WTC11 (cell line): ENCODE data around the gene CDCA7. TPM values are rescaled to one million over a fixed set of nuclear protein-coding genes. Genes with fewer than 3 reads are reported as not detected.

ENCODE experiments used
- ATAC-seq: fragments of 200-7000 bp; cut with Tn5 transposase; 2 replicates; pipeline ENCODE4 v1.10.0; 2021; ENCODE audit warnings: mild to moderate bottlenecking, moderate library complexity
- CTCF ChIA-PET: fragments of 300-600 bp; sonication (Branson Sonifier 250); formaldehyde crosslinking; loops from one replicate; lab custom pipeline; 2021; ENCODE audit warnings: antibody characterized with exemption; lab: Charles Lee
- POLR2A ChIA-PET: fragments of 350-600 bp; sonication (Branson Sonifier 250); formaldehyde crosslinking; loops from one replicate; lab custom pipeline; 2021; ENCODE audit warnings: antibody characterized with exemption; lab: Charles Lee
- DNase-seq: peaks from one replicate; pipeline ENCODE4 v3.0.0; 2021; ENCODE audit warnings: low spot score
- H3K27ac Mint-ChIP-seq: 2 replicates; pipeline ENCODE4 v1.8.0; 2021; ENCODE audit warnings: mixed read lengths
- H3K27me3 Mint-ChIP-seq: 2 replicates; pipeline ENCODE4 v1.8.0; 2021; ENCODE audit warnings: low read depth, mild to moderate bottlenecking, moderate library complexity, mixed read lengths
- H3K36me3 Mint-ChIP-seq: 2 replicates; pipeline ENCODE4 v1.8.0; 2021; ENCODE audit warnings: mixed read lengths
- H3K4me1 Mint-ChIP-seq: 2 replicates; pipeline ENCODE4 v1.8.0; 2022; ENCODE audit warnings: mixed read lengths
- H3K4me3 Mint-ChIP-seq: 2 replicates; pipeline ENCODE4 v1.8.0; 2021; ENCODE audit warnings: mild to moderate bottlenecking, moderate library complexity, mixed read lengths
- H3K9me3 Mint-ChIP-seq: 2 replicates; pipeline ENCODE4 v1.8.0; 2021; ENCODE audit warnings: mixed read lengths
- CBFB ChIP-seq: sonication (generic); formaldehyde crosslinking; IDR thresholded peaks from 2 replicates; pipeline ENCODE4 v1.8.1; 2022; ENCODE audit warnings: mild to moderate bottlenecking, low read depth, missing genetic modification reagents
- ESRRA ChIP-seq: sonication (generic); formaldehyde crosslinking; IDR thresholded peaks from 2 replicates; pipeline ENCODE4 v1.8.1; 2022; ENCODE audit warnings: mild to moderate bottlenecking, missing genetic modification reagents, borderline replicate concordance
- FOXJ3 ChIP-seq: sonication (generic); formaldehyde crosslinking; IDR thresholded peaks from 2 replicates; pipeline ENCODE4 v1.9.0; 2021; ENCODE audit warnings: missing genetic modification reagents, mild to moderate bottlenecking, borderline replicate concordance
- FOXK1 ChIP-seq: sonication (generic); formaldehyde crosslinking; IDR thresholded peaks from 2 replicates; pipeline ENCODE4 v1.8.0; 2022; ENCODE audit warnings: mild to moderate bottlenecking, moderate library complexity, missing genetic modification reagents
- GTF2I ChIP-seq: fragments of 250-450 bp; sonication (Bioruptor Pico); conservative IDR thresholded peaks from 2 replicates; pipeline ENCODE4 v1.4.0; 2021; ENCODE audit warnings: mild to moderate bottlenecking
- HMGA2 ChIP-seq: fragments of 250-450 bp; sonication (Bioruptor Pico); IDR thresholded peaks from 2 replicates; pipeline ENCODE4 v1.4.0; 2021; ENCODE audit warnings: mild to moderate bottlenecking, moderate library complexity
- KAT7 ChIP-seq: sonication (generic); formaldehyde crosslinking; IDR thresholded peaks from 2 replicates; pipeline ENCODE4 v1.8.1; 2023; ENCODE audit warnings: missing genetic modification reagents, mild to moderate bottlenecking, borderline replicate concordance
- MXD4 ChIP-seq: fragments of 250-450 bp; sonication (Bioruptor Pico); IDR thresholded peaks from 2 replicates; pipeline ENCODE4 v1.8.0; 2021; ENCODE audit warnings: mild to moderate bottlenecking, moderate library complexity, borderline replicate concordance
- MYBL2 ChIP-seq: sonication (generic); formaldehyde crosslinking; IDR thresholded peaks from 2 replicates; pipeline ENCODE4 v1.8.1; 2023; ENCODE audit warnings: mild to moderate bottlenecking, moderate library complexity, missing genetic modification reagents
- NFE2L1 ChIP-seq: sonication (generic); formaldehyde crosslinking; IDR thresholded peaks from 2 replicates; pipeline ENCODE4 v1.8.1; 2023; ENCODE audit warnings: missing genetic modification reagents
- NFYB ChIP-seq: sonication (generic); formaldehyde crosslinking; conservative IDR thresholded peaks from 2 replicates; pipeline ENCODE4 v1.8.0; 2022; ENCODE audit warnings: low read depth, missing genetic modification reagents
- NR1H2 ChIP-seq: sonication (generic); formaldehyde crosslinking; IDR thresholded peaks from 2 replicates; pipeline ENCODE4 v1.9.0; 2021; ENCODE audit warnings: mild to moderate bottlenecking, moderate library complexity, missing genetic modification reagents
- RORB ChIP-seq: fragments of 250-450 bp; sonication (Bioruptor Pico); IDR thresholded peaks from 2 replicates; pipeline ENCODE4 v1.9.0; 2021; ENCODE audit warnings: mild to moderate bottlenecking
- SMAD3 ChIP-seq: sonication (generic); formaldehyde crosslinking; IDR thresholded peaks from 2 replicates; pipeline ENCODE4 v1.8.0; 2022; ENCODE audit warnings: missing genetic modification reagents, mild to moderate bottlenecking, borderline replicate concordance
- SP1 ChIP-seq: sonication (generic); formaldehyde crosslinking; conservative IDR thresholded peaks from 2 replicates; pipeline ENCODE4 v1.8.1; 2022; ENCODE audit warnings: missing genetic modification reagents
- TCF7 ChIP-seq: sonication (generic); formaldehyde crosslinking; IDR thresholded peaks from 2 replicates; pipeline ENCODE4 v1.8.0; 2022; ENCODE audit warnings: mild to moderate bottlenecking, low read depth, missing genetic modification reagents, moderate library complexity
- TEAD1 ChIP-seq: sonication (generic); formaldehyde crosslinking; IDR thresholded peaks from 2 replicates; pipeline ENCODE4 v1.8.0; 2022; ENCODE audit warnings: mild to moderate bottlenecking, missing genetic modification reagents
- ZBTB21 ChIP-seq: sonication (generic); formaldehyde crosslinking; IDR thresholded peaks from 2 replicates; pipeline ENCODE4 v1.8.1; 2023; ENCODE audit warnings: mild to moderate bottlenecking, missing genetic modification reagents, borderline replicate concordance
- ZNF121 ChIP-seq: sonication (generic); formaldehyde crosslinking; IDR thresholded peaks from 2 replicates; pipeline ENCODE4 v1.8.0; 2023; ENCODE audit warnings: missing genetic modification reagents
- ZNF138 ChIP-seq: sonication (generic); formaldehyde crosslinking; conservative IDR thresholded peaks from 2 replicates; pipeline ENCODE4 v1.8.1; 2022; ENCODE audit warnings: mild to moderate bottlenecking, moderate library complexity, missing genetic modification reagents
- ZNF219 ChIP-seq: sonication (generic); formaldehyde crosslinking; IDR thresholded peaks from 2 replicates; pipeline ENCODE4 v1.8.0; 2023; ENCODE audit warnings: missing genetic modification reagents, mild to moderate bottlenecking, borderline replicate concordance
- ZNF396 ChIP-seq: fragments of 250-450 bp; sonication (Bioruptor Pico); IDR thresholded peaks from 2 replicates; pipeline ENCODE4 v1.8.0; 2021; ENCODE audit warnings: mild to moderate bottlenecking, moderate library complexity, borderline replicate concordance
- total RNA-seq: library from RNA; stranded (reverse); gene quantifications from 3 replicates; pipeline ENCODE4 v1.2.3, GENCODE V29; 2021
- TF ChIP-seq, protein P1 (sequence below): fragments of 250-450 bp; sonication (Bioruptor Pico); IDR thresholded peaks from 2 replicates; pipeline ENCODE4 v2.1.2; 2022; ENCODE audit warnings: mild to moderate bottlenecking, moderate library complexity
- TF ChIP-seq, protein P2 (sequence below): fragments of 250-450 bp; sonication (Bioruptor Pico); IDR thresholded peaks from 2 replicates; pipeline ENCODE4 v1.9.0; 2021; ENCODE audit warnings: mild to moderate bottlenecking
- TF ChIP-seq, protein P3 (sequence below): sonication (generic); formaldehyde crosslinking; IDR thresholded peaks from 2 replicates; pipeline ENCODE4 v1.8.0; 2022; ENCODE audit warnings: mild to moderate bottlenecking, missing genetic modification reagents
- TF ChIP-seq, protein P4 (sequence below): fragments of 250-450 bp; sonication (Bioruptor Pico); IDR thresholded peaks from 2 replicates; pipeline ENCODE4 v1.9.0; 2021; ENCODE audit warnings: mild to moderate bottlenecking
- TF ChIP-seq, protein P5 (sequence below): sonication (generic); formaldehyde crosslinking; IDR thresholded peaks from 2 replicates; pipeline ENCODE4 v1.8.1; 2023; ENCODE audit warnings: mild to moderate bottlenecking, missing genetic modification reagents
- TF ChIP-seq, protein P6 (sequence below): sonication (generic); formaldehyde crosslinking; IDR thresholded peaks from 2 replicates; pipeline ENCODE4 v1.8.0; 2022; ENCODE audit warnings: mild to moderate bottlenecking, missing genetic modification reagents

CDCA7 gene
- total RNA-seq, 1 experiment from 2014 or later, result 79.7 TPM

DNA sequence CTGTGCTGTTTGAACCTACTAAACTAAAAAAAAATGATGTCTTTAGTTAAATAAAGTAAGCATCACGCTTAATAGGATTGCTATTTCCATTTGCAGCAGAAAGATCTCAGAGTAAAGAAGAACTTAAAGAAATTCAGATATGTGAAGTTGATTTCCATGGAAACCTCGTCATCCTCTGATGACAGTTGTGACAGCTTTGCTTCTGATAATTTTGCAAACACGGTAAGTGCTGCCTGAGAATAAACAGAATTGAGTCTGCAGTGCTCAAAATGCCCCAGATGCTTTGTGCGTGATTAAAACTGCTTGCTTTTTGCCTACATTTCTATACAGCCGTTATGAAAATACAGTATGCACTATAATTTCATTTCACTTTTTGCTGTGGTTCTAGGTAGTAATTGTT, 3.9 kb downstream of the CDCA7 start:
- TF ChIP-seq, protein P1, sequence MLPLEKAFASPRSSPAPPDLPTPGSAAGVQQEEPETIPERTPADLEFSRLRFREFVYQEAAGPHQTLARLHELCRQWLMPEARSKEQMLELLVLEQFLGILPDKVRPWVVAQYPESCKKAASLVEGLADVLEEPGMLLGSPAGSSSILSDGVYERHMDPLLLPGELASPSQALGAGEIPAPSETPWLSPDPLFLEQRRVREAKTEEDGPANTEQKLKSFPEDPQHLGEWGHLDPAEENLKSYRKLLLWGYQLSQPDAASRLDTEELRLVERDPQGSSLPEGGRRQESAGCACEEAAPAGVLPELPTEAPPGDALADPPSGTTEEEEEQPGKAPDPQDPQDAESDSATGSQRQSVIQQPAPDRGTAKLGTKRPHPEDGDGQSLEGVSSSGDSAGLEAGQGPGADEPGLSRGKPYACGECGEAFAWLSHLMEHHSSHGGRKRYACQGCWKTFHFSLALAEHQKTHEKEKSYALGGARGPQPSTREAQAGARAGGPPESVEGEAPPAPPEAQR, result no peak
- TF ChIP-seq HMGA2 (no peak), NFYB (CRISPR knock-in tag) (no peak), MYBL2 (CRISPR knock-in tag) (no peak), NFE2L1 (CRISPR knock-in tag) (no peak), KAT7 (CRISPR knock-in tag) (no peak), SP1 (CRISPR knock-in tag) (no peak), NR1H2 (CRISPR knock-in tag) (no peak), RORB (CRISPR knock-in tag) (no peak), ZNF138 (CRISPR knock-in tag) (no peak), CBFB (CRISPR knock-in tag) (no peak), ZNF121 (no peak), TEAD1 (no peak), ZBTB21 (no peak), FOXJ3 (CRISPR knock-in tag) (no peak), GTF2I (CRISPR knock-in tag) (no peak), ESRRA (CRISPR knock-in tag) (no peak)
- TF ChIP-seq, protein P2, sequence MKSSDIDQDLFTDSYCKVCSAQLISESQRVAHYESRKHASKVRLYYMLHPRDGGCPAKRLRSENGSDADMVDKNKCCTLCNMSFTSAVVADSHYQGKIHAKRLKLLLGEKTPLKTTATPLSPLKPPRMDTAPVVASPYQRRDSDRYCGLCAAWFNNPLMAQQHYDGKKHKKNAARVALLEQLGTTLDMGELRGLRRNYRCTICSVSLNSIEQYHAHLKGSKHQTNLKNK (CRISPR knock-in tag), result no peak
- TF ChIP-seq, protein P3, sequence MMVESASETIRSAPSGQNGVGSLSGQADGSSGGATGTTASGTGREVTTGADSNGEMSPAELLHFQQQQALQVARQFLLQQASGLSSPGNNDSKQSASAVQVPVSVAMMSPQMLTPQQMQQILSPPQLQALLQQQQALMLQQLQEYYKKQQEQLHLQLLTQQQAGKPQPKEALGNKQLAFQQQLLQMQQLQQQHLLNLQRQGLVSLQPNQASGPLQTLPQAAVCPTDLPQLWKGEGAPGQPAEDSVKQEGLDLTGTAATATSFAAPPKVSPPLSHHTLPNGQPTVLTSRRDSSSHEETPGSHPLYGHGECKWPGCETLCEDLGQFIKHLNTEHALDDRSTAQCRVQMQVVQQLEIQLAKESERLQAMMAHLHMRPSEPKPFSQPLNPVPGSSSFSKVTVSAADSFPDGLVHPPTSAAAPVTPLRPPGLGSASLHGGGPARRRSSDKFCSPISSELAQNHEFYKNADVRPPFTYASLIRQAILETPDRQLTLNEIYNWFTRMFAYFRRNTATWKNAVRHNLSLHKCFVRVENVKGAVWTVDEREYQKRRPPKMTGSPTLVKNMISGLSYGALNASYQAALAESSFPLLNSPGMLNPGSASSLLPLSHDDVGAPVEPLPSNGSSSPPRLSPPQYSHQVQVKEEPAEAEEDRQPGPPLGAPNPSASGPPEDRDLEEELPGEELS (CRISPR knock-in tag), result no peak
- TF ChIP-seq, all 79 proteins: peak for 0
- no peak for ATAC-seq
- ChIA-PET POLR2A (no interaction called here), CTCF (interaction anchor here (1.1 kb wide), 1 partner anchor 39 kb away, joined by 3 read pairs; no protein-coding TSS in a partner anchor)
- H3K9me3 Mint-ChIP-seq, result no peaks in the 10 kb centered on the region
- H3K36me3 Mint-ChIP-seq, result peaks cover 43% of the 10 kb centered on the region
- H3K4me1 Mint-ChIP-seq, result peaks cover 34% of the 10 kb centered on the region
- no peak for DNase-seq
- no peak overlapping the region for H3K27ac Mint-ChIP-seq
- no peaks in the 10 kb centered on the region for H3K27me3 Mint-ChIP-seq
- no peak overlapping the region for H3K4me3 Mint-ChIP-seq

DNA sequence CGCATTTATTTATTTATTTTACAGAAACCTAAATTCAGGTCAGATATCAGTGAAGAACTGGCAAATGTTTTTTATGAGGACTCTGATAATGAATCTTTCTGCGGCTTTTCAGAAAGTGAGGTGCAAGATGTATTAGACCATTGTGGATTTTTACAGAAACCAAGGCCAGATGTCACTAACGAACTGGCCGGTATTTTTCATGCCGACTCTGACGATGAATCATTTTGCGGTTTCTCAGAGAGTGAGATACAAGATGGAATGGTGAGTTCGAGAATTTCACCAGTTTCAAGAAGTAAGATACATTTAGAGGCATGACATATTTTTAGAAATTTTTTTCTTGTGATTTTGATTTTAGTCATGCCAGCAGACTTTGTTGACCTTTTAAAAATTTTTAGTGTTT, 4.6 kb downstream of the CDCA7 start:
- CTCF ChIA-PET, result no interaction called here
- ATAC-seq, result no peak
- Mint-ChIP-seq H3K9me3 (no peaks in the 10 kb centered on the region), H3K36me3 (peaks cover 49% of the 10 kb centered on the region), H3K27ac (no peak overlapping the region), H3K4me1 (peaks cover 28% of the 10 kb centered on the region), H3K27me3 (no peaks in the 10 kb centered on the region), H3K4me3 (no peak overlapping the region)
- no peak for DNase-seq
- POLR2A ChIA-PET, result no interaction called here
- TF ChIP-seq, protein P4, sequence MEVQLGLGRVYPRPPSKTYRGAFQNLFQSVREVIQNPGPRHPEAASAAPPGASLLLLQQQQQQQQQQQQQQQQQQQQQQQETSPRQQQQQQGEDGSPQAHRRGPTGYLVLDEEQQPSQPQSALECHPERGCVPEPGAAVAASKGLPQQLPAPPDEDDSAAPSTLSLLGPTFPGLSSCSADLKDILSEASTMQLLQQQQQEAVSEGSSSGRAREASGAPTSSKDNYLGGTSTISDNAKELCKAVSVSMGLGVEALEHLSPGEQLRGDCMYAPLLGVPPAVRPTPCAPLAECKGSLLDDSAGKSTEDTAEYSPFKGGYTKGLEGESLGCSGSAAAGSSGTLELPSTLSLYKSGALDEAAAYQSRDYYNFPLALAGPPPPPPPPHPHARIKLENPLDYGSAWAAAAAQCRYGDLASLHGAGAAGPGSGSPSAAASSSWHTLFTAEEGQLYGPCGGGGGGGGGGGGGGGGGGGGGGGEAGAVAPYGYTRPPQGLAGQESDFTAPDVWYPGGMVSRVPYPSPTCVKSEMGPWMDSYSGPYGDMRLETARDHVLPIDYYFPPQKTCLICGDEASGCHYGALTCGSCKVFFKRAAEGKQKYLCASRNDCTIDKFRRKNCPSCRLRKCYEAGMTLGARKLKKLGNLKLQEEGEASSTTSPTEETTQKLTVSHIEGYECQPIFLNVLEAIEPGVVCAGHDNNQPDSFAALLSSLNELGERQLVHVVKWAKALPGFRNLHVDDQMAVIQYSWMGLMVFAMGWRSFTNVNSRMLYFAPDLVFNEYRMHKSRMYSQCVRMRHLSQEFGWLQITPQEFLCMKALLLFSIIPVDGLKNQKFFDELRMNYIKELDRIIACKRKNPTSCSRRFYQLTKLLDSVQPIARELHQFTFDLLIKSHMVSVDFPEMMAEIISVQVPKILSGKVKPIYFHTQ (CRISPR knock-in tag), result no peak
- TF ChIP-seq NFYB (CRISPR knock-in tag), result no peak
- no peak for TF ChIP-seq CBFB (CRISPR knock-in tag)
- TF ChIP-seq MXD4 (CRISPR knock-in tag), result no peak
- no peak for TF ChIP-seq ZNF219 (CRISPR knock-in tag)
- no peak for TF ChIP-seq ZNF138 (CRISPR knock-in tag)
- TF ChIP-seq, protein P2 (CRISPR knock-in tag), result no peak
- TF ChIP-seq, protein P5, sequence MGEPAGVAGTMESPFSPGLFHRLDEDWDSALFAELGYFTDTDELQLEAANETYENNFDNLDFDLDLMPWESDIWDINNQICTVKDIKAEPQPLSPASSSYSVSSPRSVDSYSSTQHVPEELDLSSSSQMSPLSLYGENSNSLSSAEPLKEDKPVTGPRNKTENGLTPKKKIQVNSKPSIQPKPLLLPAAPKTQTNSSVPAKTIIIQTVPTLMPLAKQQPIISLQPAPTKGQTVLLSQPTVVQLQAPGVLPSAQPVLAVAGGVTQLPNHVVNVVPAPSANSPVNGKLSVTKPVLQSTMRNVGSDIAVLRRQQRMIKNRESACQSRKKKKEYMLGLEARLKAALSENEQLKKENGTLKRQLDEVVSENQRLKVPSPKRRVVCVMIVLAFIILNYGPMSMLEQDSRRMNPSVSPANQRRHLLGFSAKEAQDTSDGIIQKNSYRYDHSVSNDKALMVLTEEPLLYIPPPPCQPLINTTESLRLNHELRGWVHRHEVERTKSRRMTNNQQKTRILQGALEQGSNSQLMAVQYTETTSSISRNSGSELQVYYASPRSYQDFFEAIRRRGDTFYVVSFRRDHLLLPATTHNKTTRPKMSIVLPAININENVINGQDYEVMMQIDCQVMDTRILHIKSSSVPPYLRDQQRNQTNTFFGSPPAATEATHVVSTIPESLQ (CRISPR knock-in tag), result no peak
- no peak for TF ChIP-seq SMAD3 (CRISPR knock-in tag)
- TF ChIP-seq, protein P6, sequence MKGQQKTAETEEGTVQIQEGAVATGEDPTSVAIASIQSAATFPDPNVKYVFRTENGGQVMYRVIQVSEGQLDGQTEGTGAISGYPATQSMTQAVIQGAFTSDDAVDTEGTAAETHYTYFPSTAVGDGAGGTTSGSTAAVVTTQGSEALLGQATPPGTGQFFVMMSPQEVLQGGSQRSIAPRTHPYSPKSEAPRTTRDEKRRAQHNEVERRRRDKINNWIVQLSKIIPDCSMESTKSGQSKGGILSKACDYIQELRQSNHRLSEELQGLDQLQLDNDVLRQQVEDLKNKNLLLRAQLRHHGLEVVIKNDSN (CRISPR knock-in tag), result no peak
- TF ChIP-seq ZNF396 (CRISPR knock-in tag), result no peak
- TF ChIP-seq TCF7 (CRISPR knock-in tag), result no peak
- TF ChIP-seq FOXK1 (CRISPR knock-in tag), result no peak
